ENCODE data around the gene TANC2. TPM values are rescaled to one million over a fixed set of nuclear protein-coding genes. Genes with fewer than 3 reads are reported as not detected.

Gene TANC2
- total RNA-seq = 10 to 100 TPM in 3 of 4 donors, 1 to 10 TPM in 1; 9.8 to 26.5 (median 14.3) TPM

DNA sequence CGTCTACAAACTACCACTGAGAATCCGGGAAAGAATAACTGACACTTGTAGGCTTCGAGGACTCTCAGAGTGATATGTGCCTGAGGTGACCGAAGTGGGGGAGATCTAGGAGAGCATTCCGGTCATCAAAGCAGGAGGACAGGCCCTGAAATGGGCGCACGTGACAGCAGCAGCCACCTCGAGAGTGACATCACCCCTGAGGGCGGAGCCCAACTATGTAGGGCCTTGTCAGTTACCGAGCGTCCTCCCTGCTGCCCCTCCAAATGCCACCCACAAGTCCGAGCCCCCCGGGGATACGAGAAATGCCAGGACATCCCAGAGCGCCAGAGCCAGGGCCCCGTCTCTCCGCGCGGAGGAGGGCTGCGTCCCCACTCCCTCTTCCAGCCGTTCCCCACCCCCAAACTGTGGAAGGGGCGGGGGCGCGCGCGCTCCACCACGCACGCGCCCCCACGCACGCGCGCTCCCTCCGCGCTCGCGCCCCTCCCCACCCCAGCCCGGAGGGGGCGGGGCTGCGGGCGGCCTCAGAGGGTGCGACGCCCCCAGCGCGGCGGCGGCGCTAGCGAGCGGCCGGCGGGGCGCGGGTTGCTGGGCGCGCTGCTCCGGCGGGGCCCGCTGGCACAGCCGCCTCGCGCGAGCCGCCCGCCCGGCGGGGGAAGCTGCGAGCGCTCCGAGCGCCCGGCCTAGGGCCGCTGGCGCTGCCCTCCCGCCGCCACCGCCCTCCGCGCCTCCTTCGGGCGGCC, at the start of gene TANC2:
TSS of gene TANC2 (plus strand) at position 550 of the 740 bp plus-strand sequence. CDS start 43,325 bp downstream, outside the sequence.
- Histone ChIP-seq H3K27me3 (no peaks in the 10 kb centered on the region), H3K9me3 (no peaks in the 10 kb centered on the region), H3K27ac (peak within 1 kb of the TSS; percentile 87 to 92 (median 90)), H3K4me1 (peaks cover 0 to 35% (median 10%) of the 10 kb centered on the region in 3 donors), H3K36me3 (no peaks in the 10 kb centered on the region), H3K4me3 (peak within 1 kb of the TSS; percentile 87 to 94 (median 92))
- peak in 1 of 4 donors; percentile 39 for TF ChIP-seq POLR2A (IDR thresholded peaks at IDR 0.05)
- TF ChIP-seq, protein P1, sequence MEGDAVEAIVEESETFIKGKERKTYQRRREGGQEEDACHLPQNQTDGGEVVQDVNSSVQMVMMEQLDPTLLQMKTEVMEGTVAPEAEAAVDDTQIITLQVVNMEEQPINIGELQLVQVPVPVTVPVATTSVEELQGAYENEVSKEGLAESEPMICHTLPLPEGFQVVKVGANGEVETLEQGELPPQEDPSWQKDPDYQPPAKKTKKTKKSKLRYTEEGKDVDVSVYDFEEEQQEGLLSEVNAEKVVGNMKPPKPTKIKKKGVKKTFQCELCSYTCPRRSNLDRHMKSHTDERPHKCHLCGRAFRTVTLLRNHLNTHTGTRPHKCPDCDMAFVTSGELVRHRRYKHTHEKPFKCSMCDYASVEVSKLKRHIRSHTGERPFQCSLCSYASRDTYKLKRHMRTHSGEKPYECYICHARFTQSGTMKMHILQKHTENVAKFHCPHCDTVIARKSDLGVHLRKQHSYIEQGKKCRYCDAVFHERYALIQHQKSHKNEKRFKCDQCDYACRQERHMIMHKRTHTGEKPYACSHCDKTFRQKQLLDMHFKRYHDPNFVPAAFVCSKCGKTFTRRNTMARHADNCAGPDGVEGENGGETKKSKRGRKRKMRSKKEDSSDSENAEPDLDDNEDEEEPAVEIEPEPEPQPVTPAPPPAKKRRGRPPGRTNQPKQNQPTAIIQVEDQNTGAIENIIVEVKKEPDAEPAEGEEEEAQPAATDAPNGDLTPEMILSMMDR (IDR thresholded peaks at IDR 0.05) = no peak
- 3% methylated on average over 11 to 15 of the region's 81 CpGs for whole genome bisulfite sequencing, 2 donors
- intact Hi-C loops (cut with DNase I) = loop anchor here (5.0 kb wide), 1 partner anchor 259 kb away; no protein-coding TSS in a partner anchor
- no peak for DNase-seq

DNA sequence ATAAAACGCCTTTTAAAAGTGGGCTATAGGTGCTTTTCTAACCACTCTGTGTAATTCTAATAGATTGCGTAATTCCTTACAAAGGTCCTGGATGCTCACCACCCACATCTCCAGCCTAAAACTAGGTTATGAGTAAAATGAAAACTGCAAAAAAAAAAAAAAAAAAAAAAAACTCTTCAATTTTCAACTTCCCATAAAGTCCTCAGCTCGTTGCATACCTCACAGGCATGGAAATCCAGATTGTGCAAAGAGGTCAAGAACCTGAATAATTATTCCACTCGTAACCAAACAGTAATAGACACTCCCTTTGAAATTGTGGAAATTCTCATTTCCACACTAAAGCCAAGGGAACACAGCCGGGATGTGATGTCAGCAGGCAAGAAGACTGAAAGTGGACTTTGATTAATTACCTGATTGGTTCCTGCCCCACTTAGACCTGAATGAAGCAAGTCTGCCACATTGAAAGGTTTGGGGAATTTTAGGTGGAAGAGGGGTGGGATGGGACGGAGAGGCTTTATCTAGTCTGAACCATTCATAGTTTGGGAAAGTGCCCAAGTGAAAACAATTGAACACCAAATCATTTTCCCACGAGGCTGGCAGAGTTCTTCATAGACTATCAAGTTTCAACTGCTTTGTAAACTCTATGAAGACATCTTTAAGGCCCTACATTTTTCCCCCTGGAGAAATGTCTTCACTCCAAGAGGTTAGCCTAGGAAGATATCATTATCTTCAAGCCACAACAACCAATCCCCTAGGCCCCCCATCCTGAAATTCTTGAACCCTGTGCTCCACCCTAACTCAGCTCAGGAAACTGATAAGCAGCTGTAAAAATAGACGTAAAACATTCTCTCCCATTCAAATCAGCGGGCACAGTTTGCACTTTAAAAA, 49.1 kb upstream of the TANC2 start:
- Histone ChIP-seq H3K36me3 (no peaks in the 10 kb centered on the region), H3K27ac (peak overlapping the region in 2 of 4 donors; percentile 7 to 42), H3K9me3 (no peaks in the 10 kb centered on the region), H3K27me3 (peaks cover 0 to 9% (median 0%) of the 10 kb centered on the region in 4 donors), H3K4me1 (no peaks in the 10 kb centered on the region), H3K4me3 (no peak overlapping the region)
- TF ChIP-seq, protein P1 (IDR thresholded peaks at IDR 0.05) = no peak
- TF ChIP-seq POLR2A (IDR thresholded peaks at IDR 0.05) = no peak
- WGBS, 2 donors = 57 to 61% methylated on average over 9 of the region's 9 CpGs
- DNase-seq = no peak
- intact Hi-C loops (cut with DNase I) = no loop called here

DNA sequence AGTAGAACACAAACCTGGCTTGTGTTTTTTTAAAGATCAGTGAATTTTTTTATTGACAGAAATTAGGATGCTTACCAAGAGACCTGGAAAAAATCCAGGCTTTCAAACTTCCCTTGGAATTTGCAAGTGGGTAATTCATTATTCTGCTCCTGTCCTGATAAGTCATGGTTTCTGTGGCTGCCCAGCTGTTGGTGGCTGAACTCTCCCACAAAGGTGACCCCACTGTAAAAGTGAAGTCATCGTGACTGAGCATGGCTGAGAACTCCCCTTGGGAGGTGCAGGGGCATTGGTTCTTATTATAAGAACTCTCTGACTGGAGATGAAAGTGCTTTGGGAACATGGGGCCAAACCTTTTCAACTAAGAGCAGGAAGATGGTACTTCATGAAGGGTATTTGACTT, 46.6 kb upstream of the TANC2 start:
- no peak for TF ChIP-seq POLR2A (IDR thresholded peaks at IDR 0.05)
- TF ChIP-seq, protein P1 (IDR thresholded peaks at IDR 0.05) = no peak
- peaks cover 0 to 9% (median 0%) of the 10 kb centered on the region in 4 donors for H3K27me3 ChIP-seq
- H3K9me3 ChIP-seq = no peaks in the 10 kb centered on the region
- no peaks in the 10 kb centered on the region for H3K36me3 ChIP-seq
- intact Hi-C loops (cut with DNase I) = no loop called here
- WGBS, 2 donors = 58% methylated on average over 1 of the region's 1 CpG; no CpG with 5 or more reads in 1 of the 2 donors
- no peak overlapping the region for H3K27ac ChIP-seq
- DNase-seq = no peak
- H3K4me1 ChIP-seq = no peaks in the 10 kb centered on the region
- no peak overlapping the region for H3K4me3 ChIP-seq

DNA sequence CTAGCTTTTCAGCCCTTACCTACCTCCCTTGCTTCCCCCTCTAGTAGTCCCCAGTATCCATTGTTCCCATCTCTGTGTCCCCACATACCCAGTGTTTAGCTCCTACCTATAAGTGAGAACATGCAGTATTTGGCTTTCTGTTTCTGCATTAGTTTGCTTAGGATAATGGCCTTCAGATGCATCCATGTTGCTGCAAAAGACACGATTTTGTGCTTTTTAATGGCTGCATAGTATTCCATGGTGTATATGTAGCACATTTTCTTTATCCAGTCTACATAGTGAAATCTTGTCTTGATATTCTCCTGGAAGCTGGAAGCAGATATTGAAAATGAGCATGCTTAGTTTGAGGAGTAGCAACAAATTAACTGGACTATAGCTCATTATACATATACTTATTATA, 45.7 kb upstream of the TANC2 start:
- Histone ChIP-seq H3K4me1 (no peaks in the 10 kb centered on the region), H3K27me3 (peaks cover 0 to 9% (median 0%) of the 10 kb centered on the region in 4 donors), H3K4me3 (no peak overlapping the region), H3K36me3 (no peaks in the 10 kb centered on the region), H3K27ac (no peak overlapping the region), H3K9me3 (no peaks in the 10 kb centered on the region)
- no peak for DNase-seq
- TF ChIP-seq, protein P1 (IDR thresholded peaks at IDR 0.05) = no peak
- no peak for TF ChIP-seq POLR2A (IDR thresholded peaks at IDR 0.05)
- intact Hi-C loops (cut with DNase I) = no loop called here
- 76 to 84% methylated on average over 1 of the region's 1 CpG for WGBS, 2 donors

Measured in esophagus squamous epithelium (tissue), 5 donors.